A204.1 (cell line): ENCODE data around the gene SPATS2L.
A peak's percentile ranks its signal among the peaks of the same experiment; 100 is the strongest.

Experiments
- FAIRE-seq: peaks from 2 replicates; lab custom pipeline; 2012; peaks lifted over from hg19 to GRCh38; lab: Jason Lieb, UNC

Gene SPATS2L

DNA sequence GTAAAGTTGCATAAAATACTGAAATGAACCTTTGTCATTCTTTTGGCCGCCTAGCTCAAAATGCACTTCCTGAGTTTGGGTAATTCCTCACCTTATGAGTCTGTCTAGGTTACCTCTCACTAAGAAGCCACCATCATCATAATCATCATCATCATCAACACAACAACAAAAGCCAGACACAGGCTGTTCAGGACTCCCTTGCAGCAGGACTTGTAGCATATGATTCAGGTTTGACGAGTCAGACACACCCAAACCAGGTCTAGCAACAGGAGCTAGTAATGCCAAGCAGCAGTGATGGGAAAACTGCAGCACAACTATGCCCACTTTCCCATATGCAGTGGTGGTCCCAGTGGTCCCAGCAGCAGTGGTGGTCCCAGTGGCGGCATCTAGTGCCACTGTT, 216.7 kb downstream of the SPATS2L start:
- no peak for FAIRE-seq

DNA sequence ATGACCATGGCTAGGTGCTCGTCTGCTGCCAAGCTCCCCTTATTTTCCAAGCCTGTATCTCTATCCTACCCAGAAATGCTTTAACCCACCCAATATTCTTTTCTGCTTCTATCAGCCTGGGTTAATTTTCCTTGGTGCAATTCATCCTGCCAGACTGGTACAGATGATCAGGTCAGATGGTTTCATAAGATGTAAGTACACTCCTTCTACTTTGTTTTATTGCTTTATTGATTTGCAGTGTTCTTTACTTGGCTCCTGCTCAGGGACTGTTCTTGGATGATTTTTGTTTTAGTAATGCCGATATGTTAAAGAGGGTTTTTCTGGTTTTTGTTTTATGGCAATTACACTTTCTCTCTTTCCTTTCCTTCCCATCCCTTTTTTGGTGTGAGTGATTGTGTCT, 217.1 kb downstream of the SPATS2L start:
- no peak for FAIRE-seq

- FAIRE-seq = no peak
These were observed 218.6 kb downstream of the SPATS2L start for GRCh38 chr2:200525066-200525465.

DNA sequence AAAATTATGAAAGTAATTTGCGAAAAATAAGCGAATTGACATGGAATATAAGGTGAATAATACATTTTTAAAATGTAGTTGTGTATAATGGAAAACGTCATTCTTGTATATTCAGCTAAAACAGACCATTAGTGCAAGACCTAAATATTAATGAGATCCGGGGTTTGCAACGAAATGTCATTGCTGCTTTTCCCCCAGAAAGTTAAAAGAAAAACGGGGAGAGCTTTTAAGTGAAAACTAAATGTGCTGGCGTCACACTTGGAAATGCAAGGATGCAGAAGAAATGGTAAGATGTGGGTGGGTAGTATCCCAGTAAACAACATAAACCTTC, 219.0 kb downstream of the SPATS2L start:
- no peak for FAIRE-seq

DNA sequence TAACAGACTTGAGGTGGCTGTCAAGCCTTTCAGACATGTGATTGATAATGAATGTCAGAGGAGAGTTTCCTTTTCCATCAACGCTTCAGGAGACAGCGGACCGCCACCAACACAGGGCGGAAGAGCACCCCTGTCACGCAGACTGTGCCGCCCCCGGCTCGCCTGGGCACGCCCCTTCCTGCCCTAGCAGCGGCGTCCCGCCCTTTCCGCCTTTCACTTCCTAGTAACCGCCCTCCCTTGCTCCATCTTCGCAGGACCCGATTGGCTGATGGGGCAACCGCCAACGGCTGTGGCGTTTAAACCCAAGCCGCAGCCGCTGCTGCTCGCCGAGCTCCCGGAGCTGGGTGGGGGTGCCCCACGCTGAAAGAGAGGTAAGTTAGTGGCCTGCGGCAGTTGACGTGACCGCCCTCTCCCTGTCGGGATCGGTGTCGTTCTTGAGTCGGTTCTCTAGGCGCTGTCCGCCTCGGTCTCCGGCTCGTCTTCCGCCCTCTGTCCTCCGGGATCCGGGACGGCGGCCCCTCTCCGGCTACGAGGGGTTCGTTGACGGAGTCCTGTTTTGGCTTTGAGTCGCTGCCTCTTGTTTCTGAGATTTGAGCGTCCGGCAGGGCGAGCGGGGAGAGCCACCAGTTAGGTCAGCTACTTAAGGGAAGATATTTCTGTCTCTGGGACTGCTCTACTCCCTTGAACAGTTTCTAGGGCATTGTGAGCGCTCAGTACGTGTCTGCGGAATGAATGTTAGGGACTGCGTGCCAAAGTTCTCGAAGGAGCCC, 219.6 kb downstream of the SPATS2L start, which contains the start of gene SGO2:
Gene SGO2 (plus strand): TSS at position 326 of the 770 bp plus-strand sequence. CDS start 6,769 bp downstream, outside the sequence.
- FAIRE-seq = peak; percentile 94

DNA sequence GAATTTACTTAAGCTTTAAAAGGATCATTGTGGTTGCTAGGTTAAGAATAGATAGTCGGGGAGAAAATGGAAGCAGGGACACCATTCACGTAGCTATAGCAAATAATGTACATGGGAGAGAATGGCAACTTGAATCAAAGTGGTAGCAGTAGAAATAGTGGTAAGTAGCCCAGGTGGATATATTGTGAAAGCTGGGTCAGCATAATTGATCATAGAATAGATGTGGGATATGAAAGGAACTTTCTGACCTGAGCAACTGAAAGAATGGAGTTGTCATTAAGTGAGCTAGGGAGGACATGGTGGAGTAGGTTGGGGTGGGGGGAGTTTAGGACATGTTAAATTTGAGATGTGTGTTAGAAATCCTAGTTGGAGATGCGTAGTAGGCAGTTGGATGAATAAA, 221.7 kb downstream of the SPATS2L start:
- no peak for FAIRE-seq
